Cardiac muscle cell (in vitro differentiated cells and primary cell): ENCODE measurements around the gene SFXN2. TPM values are rescaled to one million over a fixed set of nuclear protein-coding genes. Genes with fewer than 3 reads are reported as not detected.

Source experiments
- DNase-seq, 2 donors: peaks; one replicate each; pipeline versions ENCODE4 v3.0.0 to v3.0.0-alpha.2; 2010 to 2017; ENCODE audit warnings: low read depth in 1 of 2, low spot score in 1 of 2
- H3K27ac ChIP-seq: fragments of 200-600 bp; sonication (generic); 2 replicates; pipeline ENCODE4 v1.5.1; 2016
- H3K27me3 ChIP-seq: fragments of 200-600 bp; sonication (generic); 2 replicates; pipeline ENCODE4 v1.6.0; 2016; ENCODE audit warnings: control low read depth
- H3K36me3 ChIP-seq: fragments of 200-600 bp; sonication (generic); 2 replicates; pipeline ENCODE4 v1.5.1; 2016; ENCODE audit warnings: control low read depth
- H3K4me1 ChIP-seq: fragments of 200-600 bp; sonication (generic); 2 replicates; pipeline ENCODE4 v1.8.1; 2017; ENCODE audit warnings: low read depth, mild to moderate bottlenecking, mixed run types
- H3K4me3 ChIP-seq: fragments of 200-600 bp; sonication (generic); 2 replicates; pipeline ENCODE4 v1.5.1; 2016; ENCODE audit warnings: mild to moderate bottlenecking
- H3K9me3 ChIP-seq: fragments of 200-600 bp; sonication (generic); 2 replicates; pipeline ENCODE4 v1.5.1; 2017; ENCODE audit warnings: low read depth, mild to moderate bottlenecking, control low read depth
- CTCF ChIP-seq: IDR thresholded peaks from 2 replicates; pipeline ENCODE4 v1.5.1; 2012; ENCODE audit warnings: low read depth, mild to moderate bottlenecking, low read length
- polyA plus RNA-seq: library from polyadenylated mRNA; unstranded; fragments of >200 nt; fragmentation: Nextera tagmentation; extraction: Ambion mirVana; gene quantifications from 2 replicates; pipeline ENCODE4 v1.2.1, GENCODE V29; 2016
- total RNA-seq: library from RNA; depleted of rRNA; stranded (reverse); fragments of >200 nt; gene quantifications from 2 replicates; pipeline ENCODE4 v1.2.3, GENCODE V29; 2016

The SFXN2 gene
- total and polyA plus RNA-seq, 2 experiments from 2014 or later, result 14.2 to 18.6 TPM

GRCh38 chr10:102702742-102703141 lies 11.7 kb upstream of the SFXN2 start:
- Histone ChIP-seq H3K4me3 (no peak overlapping the region), H3K4me1 (no peaks in the 10 kb centered on the region), H3K9me3 (no peaks in the 10 kb centered on the region), H3K36me3 (peaks cover 8% of the 10 kb centered on the region), H3K27me3 (no peaks in the 10 kb centered on the region), H3K27ac (no peak overlapping the region)
- no peak for DNase-seq
- no peak for TF ChIP-seq CTCF

GRCh38 chr10:102704915-102705314 lies 9.5 kb upstream of the SFXN2 start:
- no peak overlapping the region for H3K27ac ChIP-seq
- peak in 1 of 2 donors; percentile 40 for DNase-seq
- H3K9me3 ChIP-seq, result no peaks in the 10 kb centered on the region
- H3K27me3 ChIP-seq, result no peaks in the 10 kb centered on the region
- no peaks in the 10 kb centered on the region for H3K36me3 ChIP-seq
- no peak overlapping the region for H3K4me3 ChIP-seq
- H3K4me1 ChIP-seq, result peaks cover under 1% of the 10 kb centered on the region
- no peak for TF ChIP-seq CTCF

- no peak overlapping the region for H3K4me3 ChIP-seq
- no peaks in the 10 kb centered on the region for H3K36me3 ChIP-seq
- no peaks in the 10 kb centered on the region for H3K27me3 ChIP-seq
- H3K27ac ChIP-seq, result no peak overlapping the region
- no peak for TF ChIP-seq CTCF
- DNase-seq, result no peak
- no peaks in the 10 kb centered on the region for H3K9me3 ChIP-seq
- peaks cover 7% of the 10 kb centered on the region for H3K4me1 ChIP-seq
These were observed 8.9 kb upstream of the SFXN2 start for GRCh38 chr10:102705531-102705930.

DNA sequence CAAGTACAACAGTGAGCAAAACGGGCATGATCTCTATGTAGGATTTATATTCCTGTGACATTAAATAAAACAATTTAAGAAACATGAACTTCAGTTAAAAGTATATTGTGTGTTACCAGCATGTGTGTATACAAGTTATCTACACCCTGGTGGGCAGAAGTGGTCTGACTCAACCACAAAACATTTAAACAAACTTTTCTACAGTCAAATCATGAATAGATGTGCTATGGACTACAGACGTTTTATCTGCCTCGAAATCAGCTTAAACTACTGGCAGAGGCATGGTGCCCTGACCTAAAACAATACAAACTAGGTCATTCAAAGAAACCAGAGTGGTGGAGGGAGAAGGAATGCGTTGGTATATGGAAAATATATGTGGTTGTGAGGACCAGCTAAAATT lies 3.8 kb upstream of the SFXN2 start:
- no peaks in the 10 kb centered on the region for H3K27me3 ChIP-seq
- no peak for TF ChIP-seq CTCF
- peaks cover 23% of the 10 kb centered on the region for H3K4me1 ChIP-seq
- no peaks in the 10 kb centered on the region for H3K9me3 ChIP-seq
- DNase-seq, result peak in 1 of 2 donors; percentile 72
- H3K27ac ChIP-seq, result no peak overlapping the region
- H3K36me3 ChIP-seq, result no peaks in the 10 kb centered on the region
- H3K4me3 ChIP-seq, result no peak overlapping the region

DNA sequence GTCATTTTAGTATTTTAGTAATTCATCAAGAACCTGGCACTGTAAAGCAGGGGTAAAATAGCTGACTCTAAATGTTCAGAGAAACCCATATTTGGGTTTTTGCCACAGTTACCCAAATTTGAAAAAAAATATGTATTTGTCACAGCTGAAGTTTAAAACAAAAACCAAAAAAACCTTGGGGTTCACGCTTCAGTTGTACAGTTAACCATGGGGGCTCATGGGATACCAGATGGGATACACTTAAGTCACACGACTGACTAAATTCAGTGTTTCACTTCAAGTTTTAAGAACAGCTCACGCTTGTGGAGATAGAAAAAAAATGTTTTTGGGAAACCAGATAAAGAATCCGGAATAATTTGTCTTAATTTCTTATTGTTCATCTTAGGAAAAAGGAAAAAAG lies 2.3 kb upstream of the SFXN2 start:
- Histone ChIP-seq H3K27ac (peak overlapping the region; percentile 85), H3K27me3 (no peaks in the 10 kb centered on the region), H3K9me3 (no peaks in the 10 kb centered on the region), H3K4me3 (no peak overlapping the region), H3K36me3 (no peaks in the 10 kb centered on the region), H3K4me1 (peaks cover 23% of the 10 kb centered on the region)
- DNase-seq, result no peak
- TF ChIP-seq CTCF, result no peak
